GM13977 (cell line): ENCODE measurements around the gene S100Z.

Source experiments
- DNase-seq: peaks from one replicate; pipeline ENCODE4 v3.0.0; 2012; ENCODE audit warnings: low spot score
- CTCF ChIP-seq: IDR thresholded peaks from 2 replicates; pipeline ENCODE4 v1.5.1; 2012; ENCODE audit warnings: mild to moderate bottlenecking, control low read depth; ENCODE audit not compliant: insufficient read depth; ENCODE audit errors: extremely low read depth, missing control alignments
- in situ Hi-C: fragments of 300-500 bp; cut with MboI; formaldehyde crosslinking; loops from one replicate; pipeline ENCODE4 v1.12.0; 2022; ENCODE audit warnings: low sequenced_read_pairs, low pct_unique_long_range_greater_than_20kb, mixed read lengths, inconsistent platforms; ENCODE audit not compliant: unreplicated experiment

The S100Z gene

GRCh38 chr5:76859591-76860247 lies 9.9 kb downstream of the S100Z start:
- TF ChIP-seq CTCF = no peak
- in situ Hi-C loops = loop anchor here (10.0 kb wide), 1 partner anchor 225 kb away; the partner anchor contains the start of gene ZBED3
- DNase-seq = no peak

- no peak for DNase-seq
- in situ Hi-C loops = loop anchor here (10.0 kb wide), 1 partner anchor 223 kb away; the partner anchor contains the start of gene ZBED3
- no peak for TF ChIP-seq CTCF
Measured at GRCh38 chr5:76861612-76862011, 11.8 kb downstream of the S100Z start.

GRCh38 chr5:76863001-76863400 lies 13.2 kb downstream of the S100Z start:
- no peak for DNase-seq
- no peak for TF ChIP-seq CTCF
- in situ Hi-C loops = loop anchor here (10.0 kb wide), 1 partner anchor 222 kb away; the partner anchor contains the start of gene ZBED3

GRCh38 chr5:76866503-76866902 lies 16.7 kb downstream of the S100Z start:
- in situ Hi-C loops = loop anchor here (10.0 kb wide), 1 partner anchor 218 kb away; the partner anchor contains the start of gene ZBED3
- no peak for DNase-seq
- TF ChIP-seq CTCF = no peak

- DNase-seq = no peak
- in situ Hi-C loops = loop anchor here (10.0 kb wide), 1 partner anchor 218 kb away; the partner anchor contains the start of gene ZBED3
- TF ChIP-seq CTCF = no peak
Measured at GRCh38 chr5:76867038-76867437, 17.2 kb downstream of the S100Z start.

- in situ Hi-C loops = loop anchor here (10.0 kb wide), 1 partner anchor 217 kb away; the partner anchor contains the start of gene ZBED3
- TF ChIP-seq CTCF = peak; percentile 85
- peak; percentile 72 for DNase-seq
Measured at GRCh38 chr5:76867827-76868693, 18.2 kb downstream of the S100Z start.
